Measurements from ENCODE around the gene SMIM28.

SMIM28 gene

DNA sequence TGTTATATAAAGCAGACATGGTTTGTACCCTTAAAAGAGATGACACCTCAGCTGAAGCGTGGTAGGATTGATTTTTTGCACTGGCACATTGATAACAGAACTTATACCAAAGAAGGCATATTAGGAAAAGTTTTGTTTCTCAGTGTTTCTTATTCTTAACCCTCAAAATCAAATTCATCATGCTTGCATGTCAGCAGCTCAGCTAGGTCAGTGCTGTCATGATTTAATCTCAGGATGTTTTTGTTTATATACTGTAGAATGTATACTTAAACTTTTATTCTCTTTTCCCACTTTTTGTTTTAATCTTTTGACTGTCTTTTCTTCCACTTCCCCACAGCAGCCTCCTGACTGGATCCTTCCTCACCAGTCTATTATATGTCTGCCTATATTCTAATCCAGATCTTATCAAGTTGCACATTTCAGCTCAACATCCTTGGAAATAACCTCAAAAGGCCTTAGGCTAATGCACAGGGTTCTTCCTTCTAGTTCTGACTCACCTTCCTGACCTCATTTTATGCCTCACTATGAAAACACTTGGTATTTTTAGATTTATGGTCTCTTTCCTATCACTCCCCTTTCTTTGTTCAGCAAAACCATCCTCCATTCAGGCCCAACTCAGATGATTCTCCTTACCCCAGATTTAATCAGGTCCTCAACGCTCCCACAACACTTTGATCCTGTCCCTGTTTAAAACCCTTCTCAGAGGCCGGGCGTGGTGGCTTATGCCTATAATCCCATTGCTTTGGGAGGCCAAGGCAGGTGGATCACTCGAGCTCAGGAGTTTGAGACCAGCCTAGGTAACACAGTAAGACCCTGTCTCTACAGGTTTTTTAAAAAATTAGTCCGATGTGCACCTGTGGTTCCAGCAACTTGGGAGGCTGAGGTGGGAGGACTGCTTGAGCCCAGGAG lies 33.5 kb downstream of the SMIM28 start:
- H3K9ac ChIP-seq (ENCODE audit: low read depth, low read length), result peak overlapping the region; percentile 28
- H3K36me3 ChIP-seq (ENCODE audit: insufficient read depth, low read length), result peaks cover 62% of the 10 kb centered on the region
- H3K4me3 ChIP-seq (ENCODE audit: low read length), result no peak overlapping the region
- H3K4me2 ChIP-seq (ENCODE audit: low read length), result peak overlapping the region; percentile 47
- H3K27me3 ChIP-seq (ENCODE audit: control insufficient read depth, insufficient read depth, low read length), result no peaks in the 10 kb centered on the region
- peaks cover 33% of the 10 kb centered on the region for H3K4me1 ChIP-seq (ENCODE audit: control insufficient read depth, insufficient read depth, low read length)
- H3K9me3 ChIP-seq (replicated peaks; ENCODE audit: low read length), result no peaks in the 10 kb centered on the region

DNA sequence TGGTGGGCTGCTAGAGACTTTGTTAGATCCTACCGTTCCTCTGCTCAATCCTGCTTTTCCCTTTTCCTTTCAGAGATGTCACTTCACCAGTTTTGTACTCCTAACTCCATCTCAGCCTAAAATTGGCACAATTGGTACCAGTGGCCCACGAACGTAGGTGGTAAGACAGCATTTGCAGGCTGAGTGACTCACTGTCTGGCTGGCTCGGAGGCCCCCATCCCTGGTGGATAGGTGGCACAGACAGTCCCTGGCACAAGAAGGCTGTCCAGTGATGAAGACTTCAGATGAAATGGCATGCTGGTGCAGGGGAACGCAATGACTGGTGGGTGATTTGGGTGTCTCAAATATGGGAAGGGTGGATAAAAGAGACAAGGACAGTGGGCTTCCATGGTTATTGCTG lies 37.4 kb downstream of the SMIM28 start:
- no peak overlapping the region for H3K4me3 ChIP-seq (ENCODE audit: low read length)
- H3K27me3 ChIP-seq (ENCODE audit: control insufficient read depth, insufficient read depth, low read length), result no peaks in the 10 kb centered on the region
- no peak overlapping the region for H3K9ac ChIP-seq (ENCODE audit: low read depth, low read length)
- no peaks in the 10 kb centered on the region for H3K9me3 ChIP-seq (replicated peaks; ENCODE audit: low read length)
- peaks cover 26% of the 10 kb centered on the region for H3K36me3 ChIP-seq (ENCODE audit: insufficient read depth, low read length)
- peaks cover 25% of the 10 kb centered on the region for H3K4me1 ChIP-seq (ENCODE audit: control insufficient read depth, insufficient read depth, low read length)
- no peak overlapping the region for H3K4me2 ChIP-seq (ENCODE audit: low read length)

DNA sequence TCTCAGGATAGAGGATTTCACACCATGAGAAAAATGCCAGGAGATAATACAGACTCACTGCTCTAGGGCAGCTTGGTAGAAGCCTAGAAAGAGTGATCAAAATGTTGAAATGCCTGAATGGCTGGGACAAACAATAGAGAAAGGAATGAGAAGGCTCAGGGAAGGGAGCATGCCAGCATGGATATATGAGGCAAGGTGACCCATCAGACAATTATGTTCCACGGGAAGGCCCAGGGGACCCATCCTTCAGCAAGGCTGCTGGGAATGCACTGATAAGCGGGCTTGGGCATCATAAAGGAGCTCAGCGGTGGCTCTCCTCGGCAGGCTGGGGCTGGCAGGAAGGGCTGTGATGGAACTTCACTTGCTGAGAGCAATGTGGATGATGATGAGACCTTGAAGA lies 38.5 kb downstream of the SMIM28 start:
- H3K9ac ChIP-seq (ENCODE audit: low read depth, low read length), result no peak overlapping the region
- peaks cover 26% of the 10 kb centered on the region for H3K36me3 ChIP-seq (ENCODE audit: insufficient read depth, low read length)
- no peaks in the 10 kb centered on the region for H3K9me3 ChIP-seq (replicated peaks; ENCODE audit: low read length)
- peaks cover 14% of the 10 kb centered on the region for H3K4me1 ChIP-seq (ENCODE audit: control insufficient read depth, insufficient read depth, low read length)
- H3K4me3 ChIP-seq (ENCODE audit: low read length), result no peak overlapping the region
- no peaks in the 10 kb centered on the region for H3K27me3 ChIP-seq (ENCODE audit: control insufficient read depth, insufficient read depth, low read length)
- H3K4me2 ChIP-seq (ENCODE audit: low read length), result no peak overlapping the region

DNA sequence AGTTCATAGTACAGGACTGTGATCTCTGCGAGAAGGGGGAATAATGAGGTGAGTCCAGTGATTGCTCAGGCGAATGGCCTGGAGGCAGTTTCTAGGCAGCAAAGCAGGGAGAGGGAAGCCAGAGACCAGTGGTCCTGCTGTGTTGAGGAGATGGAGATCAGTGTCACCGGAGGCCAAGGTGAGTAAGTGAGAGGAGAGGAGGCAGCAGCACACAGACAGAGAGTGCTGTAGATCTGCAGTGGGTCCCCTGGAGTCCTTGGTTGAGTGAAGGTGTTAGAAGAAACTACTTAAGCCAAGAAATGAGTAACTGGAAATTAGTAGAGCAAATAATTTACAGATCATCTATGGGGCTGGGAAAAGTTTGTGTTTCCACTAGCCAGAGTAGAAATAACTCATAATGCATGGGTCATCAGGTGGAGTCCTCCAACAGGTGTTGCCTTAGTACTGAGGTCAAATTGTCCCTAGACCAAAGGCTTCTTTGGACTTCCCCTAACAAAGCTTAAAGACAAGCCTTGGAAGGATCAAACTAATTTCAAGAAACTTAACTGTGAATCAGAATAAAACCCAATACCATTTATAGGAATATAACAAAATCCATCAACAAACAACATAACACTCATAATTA lies 39.9 kb downstream of the SMIM28 start:
- Histone ChIP-seq H3K4me1 (ENCODE audit: control insufficient read depth, insufficient read depth, low read length) (peaks cover 6% of the 10 kb centered on the region), H3K9me3 (replicated peaks; ENCODE audit: low read length) (no peaks in the 10 kb centered on the region), H3K36me3 (ENCODE audit: insufficient read depth, low read length) (peaks cover 17% of the 10 kb centered on the region), H3K4me3 (ENCODE audit: low read length) (no peak overlapping the region), H3K27me3 (ENCODE audit: control insufficient read depth, insufficient read depth, low read length) (no peaks in the 10 kb centered on the region), H3K9ac (ENCODE audit: low read depth, low read length) (no peak overlapping the region), H3K4me2 (ENCODE audit: low read length) (no peak overlapping the region)

DNA sequence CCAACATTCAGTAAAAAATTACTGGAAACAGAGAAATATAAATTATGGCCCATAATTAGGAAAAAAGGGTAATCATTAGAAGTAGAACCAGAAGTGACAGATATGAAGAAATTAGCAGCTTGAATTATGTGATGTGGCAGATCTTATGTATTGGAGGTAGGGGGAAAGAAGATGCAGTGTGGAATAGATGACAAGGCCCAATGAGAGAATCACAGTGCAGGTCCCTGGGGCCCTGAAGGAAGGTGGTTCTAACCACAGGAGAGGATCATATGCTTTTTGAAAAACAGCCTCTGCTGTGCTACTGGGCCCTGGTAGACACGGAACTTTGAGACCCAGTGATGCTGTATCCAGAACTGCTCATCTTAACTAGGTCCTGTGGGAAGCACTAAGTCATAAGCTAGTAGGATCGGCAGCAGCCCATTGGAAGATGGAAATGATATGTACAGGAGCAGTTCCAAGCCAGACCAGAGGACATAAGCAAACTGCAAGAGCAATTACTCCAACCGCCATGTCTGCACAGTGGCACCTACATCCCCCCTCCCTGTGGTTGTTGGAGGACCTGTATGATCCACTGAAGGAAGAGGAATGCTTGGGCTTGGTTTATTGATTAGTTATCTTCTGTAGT lies 40.5 kb downstream of the SMIM28 start:
- no peak overlapping the region for H3K4me3 ChIP-seq (ENCODE audit: low read length)
- H3K9ac ChIP-seq (ENCODE audit: low read depth, low read length), result no peak overlapping the region
- no peak overlapping the region for H3K4me2 ChIP-seq (ENCODE audit: low read length)
- no peaks in the 10 kb centered on the region for H3K9me3 ChIP-seq (replicated peaks; ENCODE audit: low read length)
- H3K27me3 ChIP-seq (ENCODE audit: control insufficient read depth, insufficient read depth, low read length), result no peaks in the 10 kb centered on the region
- H3K36me3 ChIP-seq (ENCODE audit: insufficient read depth, low read length), result peaks cover 10% of the 10 kb centered on the region
- H3K4me1 ChIP-seq (ENCODE audit: control insufficient read depth, insufficient read depth, low read length), result peaks cover 9% of the 10 kb centered on the region

DNA sequence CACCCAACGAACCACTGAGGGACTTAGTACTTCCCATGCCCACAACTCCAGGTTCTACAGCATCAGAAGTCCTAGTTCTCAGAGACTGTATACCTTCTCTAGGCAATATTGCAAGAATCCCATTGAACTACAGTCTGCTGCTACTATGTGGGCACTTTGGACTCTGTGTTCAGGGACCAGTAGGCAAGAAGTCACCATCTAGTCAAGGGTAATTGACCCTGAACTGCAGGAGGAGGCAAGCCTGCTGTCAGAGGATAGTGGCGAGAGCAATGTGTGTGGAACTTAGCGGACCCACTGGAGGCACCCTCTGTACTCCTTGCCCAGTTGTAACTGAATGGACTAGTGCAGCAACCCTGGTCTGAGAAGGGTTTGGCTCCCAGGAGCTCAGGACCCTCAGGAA lies 42.1 kb downstream of the SMIM28 start:
- Histone ChIP-seq H3K4me2 (ENCODE audit: low read length) (no peak overlapping the region), H3K9me3 (replicated peaks; ENCODE audit: low read length) (no peaks in the 10 kb centered on the region), H3K27me3 (ENCODE audit: control insufficient read depth, insufficient read depth, low read length) (no peaks in the 10 kb centered on the region), H3K9ac (ENCODE audit: low read depth, low read length) (no peak overlapping the region), H3K36me3 (ENCODE audit: insufficient read depth, low read length) (no peaks in the 10 kb centered on the region), H3K4me1 (ENCODE audit: control insufficient read depth, insufficient read depth, low read length) (peaks cover 10% of the 10 kb centered on the region), H3K4me3 (ENCODE audit: low read length) (no peak overlapping the region)

DNA sequence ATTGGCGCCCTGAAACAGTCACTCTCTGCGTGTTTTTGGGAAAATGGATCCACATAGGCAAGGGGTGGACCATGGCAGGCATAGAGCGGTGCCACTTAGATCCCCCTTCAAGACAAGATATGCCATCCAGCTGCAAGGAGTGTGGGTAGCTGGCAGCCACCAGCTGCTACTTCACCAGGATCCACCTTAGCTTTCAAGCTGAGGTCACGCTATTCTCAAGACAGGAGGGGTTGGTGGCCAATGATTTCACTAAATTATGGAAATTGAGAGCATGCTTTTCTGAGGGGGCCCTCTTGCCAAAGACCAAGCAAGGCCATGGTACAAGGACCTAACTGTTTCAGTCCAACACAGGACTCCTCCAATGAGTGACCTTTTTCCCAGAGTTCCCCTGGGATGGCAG lies 42.7 kb downstream of the SMIM28 start:
- Histone ChIP-seq H3K9ac (ENCODE audit: low read depth, low read length) (no peak overlapping the region), H3K36me3 (ENCODE audit: insufficient read depth, low read length) (no peaks in the 10 kb centered on the region), H3K4me1 (ENCODE audit: control insufficient read depth, insufficient read depth, low read length) (peaks cover 4% of the 10 kb centered on the region), H3K9me3 (replicated peaks; ENCODE audit: low read length) (no peaks in the 10 kb centered on the region), H3K4me2 (ENCODE audit: low read length) (no peak overlapping the region), H3K4me3 (ENCODE audit: low read length) (no peak overlapping the region), H3K27me3 (ENCODE audit: control insufficient read depth, insufficient read depth, low read length) (no peaks in the 10 kb centered on the region)

DNA sequence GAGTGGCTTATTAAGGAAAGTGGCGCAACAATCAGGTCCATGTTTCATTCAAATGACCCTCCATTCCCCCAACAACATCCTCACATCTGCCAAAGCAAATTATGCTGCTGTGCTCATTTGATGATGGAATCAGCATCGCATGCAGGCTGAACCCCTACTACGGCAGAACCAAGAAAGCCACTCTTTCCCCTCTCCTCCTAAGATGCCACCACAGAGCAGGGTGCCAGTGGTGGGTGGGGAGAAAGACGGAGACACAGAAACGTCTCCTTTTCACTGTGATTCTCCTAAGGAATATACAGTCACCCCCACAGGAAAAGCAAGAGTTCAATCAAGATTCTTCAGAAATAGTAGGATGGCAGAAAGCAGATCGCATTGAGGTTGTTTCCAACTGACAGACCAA lies 43.4 kb downstream of the SMIM28 start:
- no peak overlapping the region for H3K4me2 ChIP-seq (ENCODE audit: low read length)
- H3K36me3 ChIP-seq (ENCODE audit: insufficient read depth, low read length), result no peaks in the 10 kb centered on the region
- H3K4me1 ChIP-seq (ENCODE audit: control insufficient read depth, insufficient read depth, low read length), result peaks cover 4% of the 10 kb centered on the region
- H3K27me3 ChIP-seq (ENCODE audit: control insufficient read depth, insufficient read depth, low read length), result no peaks in the 10 kb centered on the region
- H3K9me3 ChIP-seq (replicated peaks; ENCODE audit: low read length), result no peaks in the 10 kb centered on the region
- H3K9ac ChIP-seq (ENCODE audit: low read depth, low read length), result no peak overlapping the region
- H3K4me3 ChIP-seq (ENCODE audit: low read length), result no peak overlapping the region

DNA sequence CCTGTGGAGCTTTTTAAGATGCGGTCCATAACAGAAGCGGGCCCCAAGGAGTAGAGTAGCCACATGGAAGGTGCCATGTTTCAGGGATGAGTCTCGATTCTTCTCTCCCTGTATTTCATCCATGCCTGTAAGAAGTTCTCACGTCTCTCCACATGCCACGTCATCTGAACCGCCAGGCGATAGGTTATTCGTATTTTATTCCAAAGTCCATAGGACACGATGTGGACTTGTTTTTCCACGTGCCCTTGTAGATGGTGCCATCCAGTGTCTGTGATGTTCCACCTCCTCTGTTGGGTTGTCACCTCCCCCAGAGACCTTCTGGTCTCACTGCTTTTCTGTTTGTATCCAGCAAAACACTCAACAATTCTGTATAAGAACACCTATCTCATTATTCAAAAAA lies 43.9 kb downstream of the SMIM28 start:
- Histone ChIP-seq H3K9ac (ENCODE audit: low read depth, low read length) (no peak overlapping the region), H3K36me3 (ENCODE audit: insufficient read depth, low read length) (peaks cover 3% of the 10 kb centered on the region), H3K9me3 (replicated peaks; ENCODE audit: low read length) (no peaks in the 10 kb centered on the region), H3K4me1 (ENCODE audit: control insufficient read depth, insufficient read depth, low read length) (peaks cover 4% of the 10 kb centered on the region), H3K27me3 (ENCODE audit: control insufficient read depth, insufficient read depth, low read length) (no peaks in the 10 kb centered on the region), H3K4me3 (ENCODE audit: low read length) (no peak overlapping the region), H3K4me2 (ENCODE audit: low read length) (no peak overlapping the region)

DNA sequence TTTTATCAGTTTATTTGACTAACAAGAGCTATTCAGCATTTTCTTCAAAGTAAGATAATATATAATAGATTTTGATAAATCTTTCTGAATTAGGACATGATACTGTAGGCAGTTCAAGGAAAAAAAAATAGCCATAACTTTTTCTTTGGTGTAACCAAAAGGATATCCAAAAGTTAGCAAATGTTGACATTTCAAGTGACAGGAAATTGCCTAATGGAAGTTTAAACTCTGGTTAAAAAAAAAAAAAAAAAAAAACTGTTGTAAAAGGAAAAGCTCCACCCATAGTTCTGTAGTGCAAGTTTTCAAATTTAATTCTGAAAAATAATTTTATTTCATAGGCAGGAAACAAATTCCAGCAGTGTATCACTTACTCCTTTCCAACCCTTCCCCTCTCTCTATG lies 45.2 kb downstream of the SMIM28 start:
- Histone ChIP-seq H3K4me3 (ENCODE audit: low read length) (no peak overlapping the region), H3K36me3 (ENCODE audit: insufficient read depth, low read length) (peaks cover 4% of the 10 kb centered on the region), H3K27me3 (ENCODE audit: control insufficient read depth, insufficient read depth, low read length) (no peaks in the 10 kb centered on the region), H3K4me2 (ENCODE audit: low read length) (no peak overlapping the region), H3K9ac (ENCODE audit: low read depth, low read length) (no peak overlapping the region), H3K9me3 (replicated peaks; ENCODE audit: low read length) (no peaks in the 10 kb centered on the region), H3K4me1 (ENCODE audit: control insufficient read depth, insufficient read depth, low read length) (peaks cover 4% of the 10 kb centered on the region)

DNA sequence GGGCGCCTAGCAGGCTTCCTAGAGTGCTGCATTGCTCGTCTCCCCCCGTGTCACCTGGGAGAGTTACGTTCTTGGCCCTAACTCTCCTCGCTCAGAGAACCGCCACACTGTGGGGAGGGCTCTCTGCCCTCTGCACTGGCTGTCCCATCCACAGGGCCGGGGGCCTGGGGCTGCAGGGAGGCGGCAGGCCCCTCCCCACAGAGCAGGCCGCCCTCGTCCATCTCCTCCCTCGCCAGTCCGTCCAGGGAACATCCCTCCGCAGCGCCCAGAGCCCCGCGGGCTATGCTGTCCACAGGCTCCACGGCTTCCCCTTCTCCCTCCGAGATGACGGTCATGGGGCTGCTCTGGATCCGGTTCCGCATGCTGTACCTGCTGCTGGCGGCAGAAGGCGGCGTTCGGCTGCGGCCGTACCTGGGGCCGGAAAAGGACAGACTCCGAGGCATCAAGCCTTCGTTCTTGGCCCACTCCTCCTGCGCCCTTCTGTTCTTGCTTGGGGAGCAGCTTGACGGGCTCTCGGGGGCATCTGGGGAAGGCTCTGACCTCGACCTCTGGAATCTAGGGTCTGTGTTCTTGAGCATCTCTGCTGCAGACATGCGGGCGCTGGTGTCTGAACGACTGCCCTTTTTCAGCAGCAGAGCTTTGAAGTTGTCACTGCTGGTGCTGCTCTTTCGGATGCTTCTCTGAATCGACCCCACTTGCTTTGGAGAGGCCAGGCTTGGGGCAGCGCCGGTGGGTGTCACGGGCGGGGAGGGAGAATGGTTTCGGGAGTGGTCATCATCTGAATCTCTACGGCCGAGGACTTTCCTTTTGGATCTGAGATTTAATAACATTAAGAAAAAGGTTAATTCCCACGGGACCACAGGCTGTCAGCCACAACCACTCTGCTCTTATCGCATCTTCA lies 46.5 kb downstream of the SMIM28 start:
- H3K27me3 ChIP-seq (ENCODE audit: control insufficient read depth, insufficient read depth, low read length), result no peaks in the 10 kb centered on the region
- no peak overlapping the region for H3K4me3 ChIP-seq (ENCODE audit: low read length)
- peaks cover 4% of the 10 kb centered on the region for H3K4me1 ChIP-seq (ENCODE audit: control insufficient read depth, insufficient read depth, low read length)
- H3K9me3 ChIP-seq (replicated peaks; ENCODE audit: low read length), result no peaks in the 10 kb centered on the region
- H3K9ac ChIP-seq (ENCODE audit: low read depth, low read length), result no peak overlapping the region
- peaks cover 4% of the 10 kb centered on the region for H3K36me3 ChIP-seq (ENCODE audit: insufficient read depth, low read length)
- no peak overlapping the region for H3K4me2 ChIP-seq (ENCODE audit: low read length)
